Neural cell (in vitro differentiated cells): ENCODE data around the gene ANXA1. TPM values are rescaled to one million over a fixed set of nuclear protein-coding genes. Genes with fewer than 3 reads are reported as not detected.

Experiments
- H2AFZ ChIP-seq: fragments of 200-600, 300-800 bp; sonication (generic), shearing (Covaris generic); 2 replicates; pipeline ENCODE4 v1.6.0; 2014; ENCODE audit warnings: low read depth, mild to moderate bottlenecking, antibody characterized with exemption, low read length, moderate library complexity
- H3F3A ChIP-seq: fragments of 200-600 bp; shearing (Covaris generic); 2 replicates; pipeline ENCODE4 v1.6.1; 2016; ENCODE audit warnings: mild to moderate bottlenecking, moderate library complexity, mixed read lengths, antibody characterized with exemption, low read length; ENCODE audit not compliant: insufficient read depth, poor library complexity, severe bottlenecking
- H3K27ac ChIP-seq: fragments of 200-600, 300-800 bp; sonication (generic), shearing (Covaris generic); 2 replicates; pipeline ENCODE4 v1.5.1; 2014; ENCODE audit warnings: mild to moderate bottlenecking, low read length, moderate library complexity
- H3K27me3 ChIP-seq: fragments of 300-800, 200-600 bp; sonication (generic), shearing (Covaris generic); 2 replicates; pipeline ENCODE4 v1.6.0; 2014; ENCODE audit warnings: mild to moderate bottlenecking, low read depth, low read length, moderate library complexity; ENCODE audit not compliant: insufficient read depth
- H3K36me3 ChIP-seq: fragments of 300-800, 200-600 bp; sonication (generic), shearing (Covaris generic); 2 replicates; pipeline ENCODE4 v1.5.1; 2014; ENCODE audit warnings: mild to moderate bottlenecking, antibody characterized with exemption, low read length, moderate library complexity; ENCODE audit not compliant: insufficient read depth
- H3K4me2 ChIP-seq: fragments of 300-800, 200-600 bp; sonication (generic), shearing (Covaris generic); 2 replicates; pipeline ENCODE4 v1.6.0; 2014; ENCODE audit warnings: mild to moderate bottlenecking, low read length
- H3K4me3 ChIP-seq: fragments of 300-800, 200-600 bp; sonication (generic), shearing (Covaris generic); 2 replicates; pipeline ENCODE4 v1.5.1; 2014; ENCODE audit warnings: mild to moderate bottlenecking, low read length, moderate library complexity
- H3K79me2 ChIP-seq: fragments of 200-600 bp; shearing (Covaris generic); replicated peaks from 2 replicates; pipeline ENCODE4 v1.6.0; 2014; ENCODE audit warnings: mild to moderate bottlenecking, low read length, moderate library complexity; ENCODE audit not compliant: insufficient read depth
- H3K9ac ChIP-seq: fragments of 300-800, 200-600 bp; sonication (generic), shearing (Covaris generic); 2 replicates; pipeline ENCODE4 v1.6.1; 2016; ENCODE audit warnings: mild to moderate bottlenecking, low read length, mixed read lengths
- H3K9me2 ChIP-seq: fragments of 200-600 bp; shearing (Covaris generic); 2 replicates; pipeline ENCODE4 v1.6.1; 2016; ENCODE audit warnings: mild to moderate bottlenecking, low read length, mixed read lengths; ENCODE audit not compliant: insufficient read depth
- H3K9me3 ChIP-seq: fragments of 200-600, 300-800 bp; sonication (generic), shearing (Covaris generic); 2 replicates; pipeline ENCODE4 v1.6.1; 2016; ENCODE audit warnings: mild to moderate bottlenecking, mixed run types, low read length, moderate library complexity, mixed read lengths
- H4K20me1 ChIP-seq: fragments of 200-600 bp; shearing (Covaris generic); 2 replicates; pipeline ENCODE4 v1.6.1; 2016; ENCODE audit warnings: mild to moderate bottlenecking, mixed run types; ENCODE audit not compliant: insufficient read depth
- CTCF ChIP-seq: fragments of 450-650 bp; IDR thresholded peaks from 2 replicates; pipeline ENCODE4 v1.5.1; 2014; ENCODE audit warnings: antibody characterized with exemption, mild to moderate bottlenecking, moderate library complexity; ENCODE audit not compliant: poor library complexity, severe bottlenecking
- EP300 ChIP-seq: fragments of 450-650 bp; conservative IDR thresholded peaks from 2 replicates; pipeline ENCODE4 v1.6.1; 2014; ENCODE audit warnings: antibody characterized with exemption, mild to moderate bottlenecking, moderate library complexity; ENCODE audit not compliant: poor library complexity, severe bottlenecking
- EZH2 ChIP-seq: fragments of 200-600, 300-800 bp; shearing (Covaris generic), sonication (generic); IDR thresholded peaks from 2 replicates; pipeline ENCODE4 v1.6.1; 2014; ENCODE audit warnings: antibody characterized with exemption, low read length, borderline replicate concordance, mild to moderate bottlenecking; ENCODE audit not compliant: insufficient read depth, poor library complexity, severe bottlenecking
- MXI1 ChIP-seq: fragments of 450-650 bp; conservative IDR thresholded peaks from 2 replicates; pipeline ENCODE4 v1.6.1; 2014; ENCODE audit warnings: antibody characterized with exemption, mild to moderate bottlenecking; ENCODE audit not compliant: poor library complexity, severe bottlenecking
- POLR2AphosphoS5 ChIP-seq: IDR thresholded peaks from 2 replicates; pipeline ENCODE4 v1.6.1; 2012
- RAD21 ChIP-seq: fragments of 450-650 bp; conservative IDR thresholded peaks from 2 replicates; pipeline ENCODE4 v1.6.1; 2014; ENCODE audit warnings: antibody characterized with exemption, mild to moderate bottlenecking, moderate library complexity
- REST ChIP-seq: IDR thresholded peaks from 2 replicates; pipeline ENCODE4 v1.6.1; 2012; ENCODE audit warnings: borderline replicate concordance
- SMC3 ChIP-seq: fragments of 450-650 bp; conservative IDR thresholded peaks from 2 replicates; pipeline ENCODE4 v1.6.1; 2014; ENCODE audit warnings: antibody characterized with exemption, mild to moderate bottlenecking, moderate library complexity; ENCODE audit not compliant: poor library complexity
- TAF1 ChIP-seq: IDR thresholded peaks from 2 replicates; pipeline ENCODE4 v1.6.1; 2012; ENCODE audit warnings: low read depth
- polyA plus RNA-seq: library from polyadenylated mRNA; depleted of rRNA; stranded (reverse); fragments of >200 nt; gene quantifications from 2 replicates; pipeline ENCODE4 v1.2.3, GENCODE V29; 2014

The ANXA1 gene
- polyA plus RNA-seq, 1 donor from 2014 or later, result 5.8 TPM

- no peak overlapping the region for H3K27ac ChIP-seq
- H3K4me2 ChIP-seq, result no peak overlapping the region
Measured at GRCh38 chr9:73137286-73137899, 14.3 kb upstream of the ANXA1 start.

GRCh38 chr9:73137914-73138313 is 13.8 kb upstream of the ANXA1 start:
- Histone ChIP-seq H4K20me1 (no peaks in the 10 kb centered on the region), H3K79me2 (no peaks in the 10 kb centered on the region), H3K4me2 (no peak overlapping the region), H3F3A (no peaks in the 10 kb centered on the region), H2AFZ (no peak overlapping the region), H3K9me2 (no peaks in the 10 kb centered on the region), H3K36me3 (no peaks in the 10 kb centered on the region), H3K9me3 (no peaks in the 10 kb centered on the region), H3K27ac (no peak overlapping the region), H3K9ac (no peak overlapping the region), H3K27me3 (no peaks in the 10 kb centered on the region), H3K4me3 (no peak overlapping the region)
- TF ChIP-seq EZH2, result no peak
- TF ChIP-seq TAF1, result no peak
- TF ChIP-seq RAD21, result no peak
- no peak for TF ChIP-seq SMC3
- TF ChIP-seq EP300, result no peak
- no peak for TF ChIP-seq MXI1
- no peak for TF ChIP-seq REST
- no peak for TF ChIP-seq CTCF
- TF ChIP-seq POLR2AphosphoS5, result no peak

More at GRCh38 chr9:73137286-73137899, 14.3 kb upstream of the ANXA1 start:
- no peak overlapping the region for H2AFZ ChIP-seq
- no peak overlapping the region for H3K9ac ChIP-seq
- no peaks in the 10 kb centered on the region for H3K27me3 ChIP-seq
- H4K20me1 ChIP-seq, result no peaks in the 10 kb centered on the region
- H3F3A ChIP-seq, result no peaks in the 10 kb centered on the region
- no peak for TF ChIP-seq MXI1
- no peak for TF ChIP-seq EP300
- TF ChIP-seq EZH2, result no peak
- H3K4me3 ChIP-seq, result no peak overlapping the region
- H3K79me2 ChIP-seq, result no peaks in the 10 kb centered on the region
- H3K36me3 ChIP-seq, result no peaks in the 10 kb centered on the region
- no peaks in the 10 kb centered on the region for H3K9me3 ChIP-seq
- H3K9me2 ChIP-seq, result no peaks in the 10 kb centered on the region
